AG09319 (cell line): Measurements from ENCODE around the gene ASPSCR1.

Source experiments
- DNase-seq: peaks from one replicate; pipeline ENCODE4 v3.0.0-alpha.2; 2010; ENCODE audit warnings: low read depth; ENCODE audit errors: extremely low read depth
- TF ChIP-seq, protein P1 (sequence below): IDR thresholded peaks from 2 replicates; pipeline ENCODE4 v1.5.1; 2011; ENCODE audit warnings: low read depth, mild to moderate bottlenecking, inconsistent platforms, low read length, moderate library complexity

Gene ASPSCR1

DNA sequence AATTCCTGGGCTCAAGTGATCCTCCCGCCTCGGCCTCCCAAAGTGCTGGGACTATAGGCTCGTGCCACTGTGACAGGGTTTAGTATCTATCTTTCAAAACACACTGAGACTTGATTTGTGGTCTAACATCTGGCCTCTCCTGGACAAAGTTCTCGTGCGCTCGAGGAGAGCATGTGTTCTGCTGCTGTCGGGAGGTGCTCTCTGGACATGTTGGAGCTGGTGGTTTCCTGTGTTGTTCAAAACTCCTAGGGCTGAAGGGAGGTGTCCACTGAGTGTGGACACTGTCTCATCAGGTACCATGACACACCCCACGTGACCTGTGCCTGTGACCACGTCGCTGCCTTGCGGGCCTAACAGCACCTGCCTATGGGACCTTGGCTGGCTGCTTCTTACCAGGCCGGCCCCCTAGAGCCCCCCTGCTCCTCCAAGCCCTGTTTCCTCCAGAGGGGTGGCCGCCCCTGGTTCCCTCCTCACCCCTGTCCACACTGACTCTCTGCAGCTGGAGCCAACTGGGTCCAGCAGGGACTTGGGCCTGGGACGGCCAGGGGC is 68.6 kb downstream of the ASPSCR1 start:
- DNase-seq = no peak
- TF ChIP-seq, protein P1, sequence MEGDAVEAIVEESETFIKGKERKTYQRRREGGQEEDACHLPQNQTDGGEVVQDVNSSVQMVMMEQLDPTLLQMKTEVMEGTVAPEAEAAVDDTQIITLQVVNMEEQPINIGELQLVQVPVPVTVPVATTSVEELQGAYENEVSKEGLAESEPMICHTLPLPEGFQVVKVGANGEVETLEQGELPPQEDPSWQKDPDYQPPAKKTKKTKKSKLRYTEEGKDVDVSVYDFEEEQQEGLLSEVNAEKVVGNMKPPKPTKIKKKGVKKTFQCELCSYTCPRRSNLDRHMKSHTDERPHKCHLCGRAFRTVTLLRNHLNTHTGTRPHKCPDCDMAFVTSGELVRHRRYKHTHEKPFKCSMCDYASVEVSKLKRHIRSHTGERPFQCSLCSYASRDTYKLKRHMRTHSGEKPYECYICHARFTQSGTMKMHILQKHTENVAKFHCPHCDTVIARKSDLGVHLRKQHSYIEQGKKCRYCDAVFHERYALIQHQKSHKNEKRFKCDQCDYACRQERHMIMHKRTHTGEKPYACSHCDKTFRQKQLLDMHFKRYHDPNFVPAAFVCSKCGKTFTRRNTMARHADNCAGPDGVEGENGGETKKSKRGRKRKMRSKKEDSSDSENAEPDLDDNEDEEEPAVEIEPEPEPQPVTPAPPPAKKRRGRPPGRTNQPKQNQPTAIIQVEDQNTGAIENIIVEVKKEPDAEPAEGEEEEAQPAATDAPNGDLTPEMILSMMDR = no peak

DNA sequence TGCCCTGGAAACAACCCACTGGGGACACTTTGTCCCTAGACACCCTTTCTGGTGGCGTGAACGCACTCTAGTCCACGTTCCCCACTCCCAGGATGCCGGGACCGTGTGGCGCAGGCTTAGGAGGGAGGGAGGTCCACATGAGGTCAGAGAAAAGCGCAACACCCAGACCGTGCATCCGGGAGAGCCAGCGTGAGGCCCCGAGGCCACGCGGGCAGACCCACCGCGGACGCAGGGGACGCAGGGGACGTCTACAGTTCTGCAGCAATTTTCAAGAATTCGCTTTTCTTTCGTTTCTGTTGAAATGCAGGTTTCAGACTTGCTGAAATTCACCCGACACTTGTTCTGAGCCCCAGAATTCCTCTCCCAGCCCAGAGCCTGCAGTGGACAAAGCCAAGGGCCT is 69.5 kb downstream of the ASPSCR1 start:
- no peak for DNase-seq

DNA sequence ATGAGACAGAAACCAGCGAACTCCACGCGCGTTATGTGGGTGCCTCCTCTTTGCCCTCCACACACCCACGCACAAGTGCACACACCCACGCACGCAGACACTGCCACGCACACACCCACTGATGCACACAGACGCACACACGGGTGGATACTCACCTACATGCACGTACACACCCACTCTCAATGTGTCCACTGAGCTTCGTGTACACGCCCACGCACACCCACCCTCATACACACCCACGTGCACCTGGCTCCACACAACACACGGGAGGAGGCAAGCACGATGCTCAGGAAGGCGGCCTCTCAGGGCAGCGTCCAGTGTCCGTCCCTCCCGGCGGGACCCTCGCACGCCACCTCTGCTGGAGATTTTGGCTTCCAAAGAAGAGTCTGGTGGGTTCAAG is 70.0 kb downstream of the ASPSCR1 start:
- no peak for DNase-seq
- TF ChIP-seq, protein P1 = no peak

More for the DNA sequence above, 69.5 kb downstream of the ASPSCR1 start:
- TF ChIP-seq, protein P1 = no peak

DNA sequence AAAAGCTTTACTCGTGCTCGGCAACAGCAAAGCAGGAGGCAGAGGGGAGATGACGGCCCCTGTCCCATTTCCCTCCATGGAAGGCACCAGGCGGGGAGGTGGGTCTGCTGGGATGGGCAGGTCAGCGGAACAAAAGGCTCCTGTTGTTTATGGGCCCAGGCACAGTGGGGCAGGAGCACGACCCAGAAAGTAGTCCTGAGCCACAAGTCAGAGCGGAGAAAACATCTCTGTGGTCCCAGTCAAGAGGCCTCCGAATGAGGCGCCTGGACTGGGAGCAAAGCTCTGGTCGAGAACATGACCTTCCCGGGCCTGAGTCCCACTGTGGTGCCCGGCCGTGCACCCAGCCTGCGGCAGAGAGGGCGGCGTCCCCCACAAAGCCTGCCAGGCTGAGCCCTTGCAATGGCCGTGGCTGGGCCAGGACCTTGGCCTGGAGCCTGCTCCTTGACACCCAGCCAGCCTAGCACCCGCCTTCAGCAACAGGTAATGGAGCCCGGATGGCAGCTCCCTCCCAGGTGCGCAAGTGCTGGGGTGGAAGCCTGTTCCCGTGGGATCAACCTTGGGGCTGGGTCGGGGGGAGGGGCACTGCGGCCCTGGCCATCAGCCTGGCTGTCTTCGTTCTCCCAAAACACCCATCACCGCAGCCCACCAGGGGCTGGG is 70.6 kb downstream of the ASPSCR1 start:
- TF ChIP-seq, protein P1 = no peak

DNA sequence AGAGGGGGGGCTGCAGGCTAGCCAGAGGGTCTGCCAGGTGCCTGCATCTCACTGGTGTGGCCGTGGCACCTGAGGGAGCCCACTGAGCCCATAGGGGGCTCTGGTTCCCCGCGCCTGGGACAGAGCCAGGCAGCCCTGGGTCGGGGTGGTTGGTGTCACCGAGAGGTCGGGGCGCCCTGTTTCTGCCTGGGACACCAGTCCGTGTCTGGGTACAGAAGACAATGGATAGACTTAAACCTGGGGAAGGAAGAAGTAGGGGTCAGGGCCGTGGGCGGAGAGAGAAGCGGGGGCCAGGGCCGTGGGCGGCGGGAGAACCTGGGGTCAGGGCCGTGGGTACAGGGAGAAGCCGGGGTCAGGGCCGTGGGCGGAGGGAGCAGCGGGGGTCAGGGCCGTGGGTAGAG is 71.1 kb downstream of the ASPSCR1 start:
- DNase-seq = no peak
- TF ChIP-seq, protein P1 = no peak

More for the DNA sequence above, 70.6 kb downstream of the ASPSCR1 start:
- no peak for DNase-seq

DNA sequence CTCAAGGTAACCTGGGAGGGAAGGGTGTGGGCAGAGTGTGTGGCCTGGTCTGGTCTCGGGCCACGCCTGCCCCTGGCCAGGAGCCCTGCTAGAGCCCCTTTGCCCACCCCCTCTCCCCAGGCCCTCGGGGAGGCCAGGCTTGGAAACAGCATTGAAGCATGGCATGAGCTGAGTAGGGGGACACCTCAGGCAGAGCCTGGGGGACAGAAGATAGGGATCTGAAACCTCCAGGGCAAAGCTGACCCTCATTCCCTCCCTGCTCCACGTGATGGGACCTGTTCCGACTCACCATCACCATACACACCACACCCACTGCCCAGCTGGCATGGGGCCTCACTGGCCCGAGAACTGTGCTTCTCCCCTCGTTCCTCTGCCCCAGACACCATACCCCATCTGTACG is 71.7 kb downstream of the ASPSCR1 start:
- DNase-seq = no peak
- TF ChIP-seq, protein P1 = no peak

DNA sequence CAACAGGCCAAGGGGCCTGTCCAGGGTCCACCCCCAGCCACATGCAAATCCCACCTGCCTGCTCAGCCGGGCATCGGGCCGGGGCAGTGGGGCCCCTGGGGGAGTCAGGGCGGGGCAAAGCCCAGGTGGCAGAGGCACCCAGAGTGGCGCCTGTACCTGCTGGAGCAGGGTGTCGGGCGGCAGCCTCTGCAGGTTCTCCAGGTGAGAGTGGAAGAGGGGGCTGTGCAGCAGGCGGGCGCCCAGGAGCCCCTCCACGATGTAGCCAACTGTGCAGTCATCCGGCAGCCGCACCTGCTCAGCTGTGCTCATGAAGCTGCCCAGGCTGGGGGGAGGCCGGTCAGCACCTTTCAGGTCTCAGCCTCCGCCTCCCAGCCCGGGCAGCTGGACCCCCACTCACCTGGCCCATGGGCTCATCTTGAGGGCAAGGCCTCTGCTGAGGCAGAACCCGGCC is 72.1 kb downstream of the ASPSCR1 start:
- no peak for DNase-seq
- TF ChIP-seq, protein P1 = no peak
